HCT116 (cell line): Measurements from ENCODE around the gene SLC5A10. TPM values are rescaled to one million over a fixed set of nuclear protein-coding genes. Genes with fewer than 3 reads are reported as not detected.

ENCODE experiments used
- ATAC-seq: fragments of 200-7000 bp; cut with Tn5 transposase; 2 replicates; pipeline ENCODE4 v1.9.1; 2020; ENCODE audit warnings: mild to moderate bottlenecking, moderate library complexity
- BruUV-seq: library from RNA; stranded (reverse); fragments of 400-500 nt; replicated peaks from 2 replicates; lab custom pipeline; 2021; lab: Mats Ljungman, UMichigan
- CTCF ChIA-PET: fragments of 300-600 bp; sonication (Branson Sonifier 250); formaldehyde crosslinking; loops from one replicate; lab custom pipeline; 2021; ENCODE audit warnings: antibody characterized with exemption; lab: Charles Lee
- POLR2A ChIA-PET: fragments of 300-600, 350-600 bp; sonication (Branson Sonifier 250); formaldehyde crosslinking; loops from one replicate; lab custom pipeline; 2021; ENCODE audit warnings: antibody characterized with exemption; lab: Charles Lee
- RAD21 ChIA-PET, 2 experiments: fragments of 300-600 bp; sonication (Branson Sonifier 250); formaldehyde crosslinking; loops; one replicate each; lab custom pipeline; 2023; ENCODE audit warnings: low total read pairs in 2 of 2; ENCODE audit not compliant: uncharacterized antibody in 2 of 2, unreplicated experiment in 2 of 2, low non-redundant PET in 1 of 2; lab: Charles Lee
- DNase-seq: peaks from one replicate; pipeline ENCODE4 v3.0.0-alpha.2; 2010; ENCODE audit warnings: low read depth, low spot score
- H2AFZ ChIP-seq: fragments of 200-600 bp; shearing (Covaris generic), sonication (generic); 2 replicates; pipeline ENCODE4 v1.6.1; 2017; ENCODE audit warnings: low read depth, mixed run types, mixed read lengths, antibody characterized with exemption, low read length; ENCODE audit not compliant: poor library complexity, severe bottlenecking
- H3K27ac ChIP-seq: 2 replicates; pipeline ENCODE4 v1.5.1; 2012; ENCODE audit warnings: low read depth, low read length
- H3K27me3 ChIP-seq: fragments of 200-600 bp; sonication (generic); 2 replicates; pipeline ENCODE4 v1.6.1; 2016; ENCODE audit warnings: mixed run types, low read length, mixed read lengths; ENCODE audit not compliant: insufficient read depth
- H3K36me3 ChIP-seq, 2 experiments: fragments of 200-500 bp in 1 of 2; fragments of 200-600 bp in 1 of 2; sonication (Bioruptor generic) in 1 of 2; sonication (generic) in 1 of 2; 2 replicates each; pipeline versions ENCODE4 v1.5.1 to v1.6.1; 2014 to 2016; ENCODE audit warnings: low read length in 2 of 2, inconsistent platforms in 1 of 2, mixed read lengths in 1 of 2, mixed run types in 1 of 2; ENCODE audit not compliant: insufficient read depth in 2 of 2, control insufficient read depth in 1 of 2
- H3K4me1 ChIP-seq, 2 experiments: fragments of 200-600 bp in 1 of 2; sonication (generic) in 1 of 2; 2 replicates each; pipeline versions ENCODE4 v1.5.1 to v1.6.1; 2012 to 2017; ENCODE audit warnings: low read length in 2 of 2, inconsistent platforms in 1 of 2, mild to moderate bottlenecking in 1 of 2, mixed read lengths in 1 of 2, mixed run types in 1 of 2, moderate library complexity in 1 of 2; ENCODE audit not compliant: insufficient read depth in 2 of 2, control insufficient read depth in 1 of 2
- H3K4me2 ChIP-seq: fragments of 200-600 bp; sonication (generic); 2 replicates; pipeline ENCODE4 v1.6.1; 2017; ENCODE audit warnings: mixed run types, low read length, mixed read lengths
- H3K4me3 ChIP-seq, 2 experiments: fragments of 200-600 bp in 1 of 2; sonication (generic) in 1 of 2; replicated peaks in 1 of 2; 2 replicates each; pipeline ENCODE4 v1.5.1; 2011 to 2016; ENCODE audit warnings: low read length in 2 of 2, control low read depth in 1 of 2, low read depth in 1 of 2, mild to moderate bottlenecking in 1 of 2, mixed read lengths in 1 of 2, mixed run types in 1 of 2
- H3K79me2 ChIP-seq: fragments of 200-600 bp; sonication (generic); 2 replicates; pipeline ENCODE4 v1.6.1; 2017; ENCODE audit warnings: mild to moderate bottlenecking, mixed run types, low read length, moderate library complexity, mixed read lengths; ENCODE audit not compliant: insufficient read depth
- H3K9ac ChIP-seq: fragments of 200-600 bp; sonication (generic); 2 replicates; pipeline ENCODE4 v1.6.1; 2016; ENCODE audit warnings: low read length, mixed read lengths
- H3K9me2 ChIP-seq: fragments of 200-600 bp; sonication (generic), shearing (Covaris generic); 2 replicates; pipeline ENCODE4 v1.6.1; 2017; ENCODE audit warnings: mixed run types, mild to moderate bottlenecking, moderate library complexity; ENCODE audit not compliant: insufficient read depth
- H3K9me3 ChIP-seq, 2 experiments: fragments of 200-500 bp in 1 of 2; fragments of 200-600 bp in 1 of 2; sonication (Bioruptor generic) in 1 of 2; sonication (generic) in 1 of 2; 2 replicates each; pipeline ENCODE4 v1.6.1; 2014 to 2017; ENCODE audit warnings: low read length in 2 of 2, mixed read lengths in 2 of 2, inconsistent platforms in 1 of 2, low read depth in 1 of 2, mild to moderate bottlenecking in 1 of 2, mixed run types in 1 of 2, moderate library complexity in 1 of 2; ENCODE audit not compliant: control insufficient read depth in 1 of 2, insufficient read depth in 1 of 2
- H4K20me1 ChIP-seq: fragments of 200-600 bp; sonication (generic), shearing (Covaris generic); 2 replicates; pipeline ENCODE4 v1.6.1; 2017; ENCODE audit warnings: mixed run types, mild to moderate bottlenecking, moderate library complexity; ENCODE audit not compliant: insufficient read depth
- ATF3 ChIP-seq: IDR thresholded peaks from 2 replicates; pipeline ENCODE4 v1.6.1; 2012
- CBX3 ChIP-seq: IDR thresholded peaks from 2 replicates; pipeline ENCODE4 v1.6.1; 2012; ENCODE audit warnings: low read depth
- ELF1 ChIP-seq: IDR thresholded peaks from 2 replicates; pipeline ENCODE4 v1.6.1; 2012; ENCODE audit warnings: low read depth, borderline replicate concordance
- JUND ChIP-seq: IDR thresholded peaks from 2 replicates; pipeline ENCODE4 v1.6.1; 2012
- POLR2AphosphoS5 ChIP-seq: IDR thresholded peaks from 2 replicates; pipeline ENCODE4 v1.6.1; 2011; ENCODE audit warnings: mild to moderate bottlenecking, low read depth, low read length, moderate library complexity
- RAD21 ChIP-seq: IDR thresholded peaks from 2 replicates; pipeline ENCODE4 v1.6.1; 2012; ENCODE audit warnings: low read depth, mild to moderate bottlenecking
- SIN3A ChIP-seq: IDR thresholded peaks from 2 replicates; pipeline ENCODE4 v1.6.1; 2012; ENCODE audit warnings: low read depth
- SRF ChIP-seq: IDR thresholded peaks from 2 replicates; pipeline ENCODE4 v1.6.1; 2012; ENCODE audit warnings: low read depth
- ZBTB33 ChIP-seq: IDR thresholded peaks from 2 replicates; pipeline ENCODE4 v1.6.1; 2011; ENCODE audit warnings: mild to moderate bottlenecking, low read length, moderate library complexity; ENCODE audit not compliant: insufficient replicate concordance; ENCODE audit errors: extremely low read depth
- ZNF274 ChIP-seq: fragments of 200-500 bp; sonication (Bioruptor generic); IDR thresholded peaks from 2 replicates; pipeline ENCODE4 v1.6.1; 2014; ENCODE audit warnings: mild to moderate bottlenecking, low read depth, low read length, inconsistent platforms
- intact Hi-C: fragments of 100-400 bp; cut with micrococcal nuclease; formaldehyde crosslinking; loops from 2 replicates; pipeline ENCODE4 v1.10.0; 2022
- total RNA-seq: library from RNA; stranded (reverse); gene quantifications from one replicate; pipeline ENCODE4 v1.2.1, GENCODE V29; 2021; ENCODE audit not compliant: unreplicated experiment

Gene SLC5A10
- total RNA-seq, 1 experiment from 2014 or later: not detected

- Histone ChIP-seq H3K9me3 (peaks cover 0 to 5% of the 10 kb centered on the region in 2 experiments; a peak in 2 of 4 replicates), H3K27ac (no peak overlapping the region; the same call in 1 of the 2 replicates), H4K20me1 (no peaks in the 10 kb centered on the region; the same call in 1 of the 2 replicates), H2AFZ (no peak overlapping the region), H3K4me2 (no peak overlapping the region), H3K27me3 (no peaks in the 10 kb centered on the region), H3K9me2 (no peaks in the 10 kb centered on the region), H3K4me1 (no peaks in the 10 kb centered on the region), H3K79me2 (peaks cover 96% of the 10 kb centered on the region), H3K9ac (no peak overlapping the region), H3K4me3 (no peak overlapping the region), H3K36me3 (peaks cover 0 to 24% of the 10 kb centered on the region in 2 experiments; a peak in 3 of 4 replicates)
- ChIA-PET RAD21 (no interaction called here), CTCF (no interaction called here), POLR2A (no interaction called here)
- no peak for ATAC-seq
- intact Hi-C loops: no loop called here
- BruUV-seq: no TSS peak
- no peak for DNase-seq
- TF ChIP-seq POLR2AphosphoS5 (no peak), ATF3 (no peak), SRF (no peak), ELF1 (no peak), JUND (no peak), RAD21 (no peak), ZNF274 (no peak), ZBTB33 (no peak), CBX3 (no peak), SIN3A (no peak)
Measured at GRCh38 chr17:18993905-18994526, 42.1 kb downstream of the SLC5A10 start.
